Neural progenitor cell (in vitro differentiated cells): ENCODE data around the gene ANO2. TPM values are rescaled to one million over a fixed set of nuclear protein-coding genes. Genes with fewer than 3 reads are reported as not detected.
A peak's percentile ranks its signal among the peaks of the same experiment; 100 is the strongest.

Experiments
- DNase-seq: peaks from one replicate; pipeline ENCODE4 v3.0.0-alpha.2; 2016; ENCODE audit warnings: low spot score
- H2AFZ ChIP-seq: fragments of 200-600 bp; sonication (generic); replicated peaks from 2 replicates; pipeline ENCODE4 v1.6.1; 2016; ENCODE audit warnings: antibody characterized with exemption
- H3F3A ChIP-seq: fragments of 200-600 bp; sonication (generic); 2 replicates; pipeline ENCODE4 v1.6.1; 2016; ENCODE audit warnings: antibody characterized with exemption, low read depth
- H3K27ac ChIP-seq: fragments of 200-600 bp; sonication (generic); 2 replicates; pipeline ENCODE4 v1.5.1; 2016; ENCODE audit warnings: mild to moderate bottlenecking
- H3K27me3 ChIP-seq: fragments of 200-600 bp; sonication (generic); 2 replicates; pipeline ENCODE4 v1.6.1; 2016; ENCODE audit warnings: mild to moderate bottlenecking, moderate library complexity
- H3K36me3 ChIP-seq: fragments of 200-600 bp; sonication (generic); 2 replicates; pipeline ENCODE4 v1.5.1; 2016
- H3K4me1 ChIP-seq: fragments of 200-600 bp; sonication (generic); 2 replicates; pipeline ENCODE4 v1.6.1; 2016; ENCODE audit warnings: mixed run types
- H3K4me2 ChIP-seq: fragments of 200-600 bp; sonication (generic); 2 replicates; pipeline ENCODE4 v1.6.1; 2016
- H3K4me3 ChIP-seq: fragments of 200-600 bp; sonication (generic); 2 replicates; pipeline ENCODE4 v1.5.1; 2016
- H3K79me2 ChIP-seq: fragments of 200-600 bp; sonication (generic); 2 replicates; pipeline ENCODE4 v1.6.1; 2016; ENCODE audit warnings: low read depth
- H3K9ac ChIP-seq: fragments of 200-600 bp; sonication (generic); 2 replicates; pipeline ENCODE4 v1.6.1; 2016
- H3K9me3 ChIP-seq: fragments of 200-600 bp; sonication (generic); 2 replicates; pipeline ENCODE4 v1.5.1; 2016; ENCODE audit warnings: low read depth
- H4K20me1 ChIP-seq: fragments of 200-600 bp; sonication (generic); 2 replicates; pipeline ENCODE4 v1.6.1; 2016; ENCODE audit warnings: low read depth
- H3K27ac Mint-ChIP-seq: 3 replicates; pipeline ENCODE4 v1.8.0; 2021; ENCODE audit warnings: mixed read lengths
- H3K27me3 Mint-ChIP-seq: 2 replicates; pipeline ENCODE4 v1.8.0; 2022; ENCODE audit warnings: low read depth, mild to moderate bottlenecking, inconsistent platforms, moderate library complexity, mixed read lengths; ENCODE audit not compliant: insufficient read depth
- H3K36me3 Mint-ChIP-seq: 3 replicates; pipeline ENCODE4 v1.8.0; 2021; ENCODE audit warnings: mixed read lengths
- H3K4me1 Mint-ChIP-seq: 3 replicates; pipeline ENCODE4 v1.8.0; 2021; ENCODE audit warnings: mixed read lengths
- H3K4me3 Mint-ChIP-seq: 3 replicates; pipeline ENCODE4 v1.8.0; 2021; ENCODE audit warnings: mild to moderate bottlenecking, moderate library complexity, mixed read lengths
- H3K9me3 Mint-ChIP-seq: 3 replicates; pipeline ENCODE4 v1.8.0; 2020; ENCODE audit warnings: mixed read lengths
- CTCF ChIP-seq: fragments of 200-600 bp; sonication (generic); IDR thresholded peaks from 2 replicates; pipeline ENCODE4 v1.5.1; 2017; ENCODE audit warnings: antibody characterized with exemption, mild to moderate bottlenecking
- EZH2 ChIP-seq: fragments of 200-600 bp; sonication (generic); IDR thresholded peaks from 2 replicates; pipeline ENCODE4 v1.6.1; 2017; ENCODE audit warnings: antibody characterized with exemption, mild to moderate bottlenecking, moderate library complexity
- EZH2phosphoT487 ChIP-seq: fragments of 200-600 bp; sonication (generic); IDR thresholded peaks from 2 replicates; pipeline ENCODE4 v1.6.1; 2017; ENCODE audit warnings: antibody characterized with exemption
- total RNA-seq: library from RNA; depleted of rRNA; stranded (reverse); fragments of >200 nt; gene quantifications from 2 replicates; pipeline ENCODE4 v1.2.3, GENCODE V29; 2015; ENCODE audit warnings: low replicate concordance

Gene ANO2
- total RNA-seq, 1 donor from 2014 or later: 4.8 TPM

DNA sequence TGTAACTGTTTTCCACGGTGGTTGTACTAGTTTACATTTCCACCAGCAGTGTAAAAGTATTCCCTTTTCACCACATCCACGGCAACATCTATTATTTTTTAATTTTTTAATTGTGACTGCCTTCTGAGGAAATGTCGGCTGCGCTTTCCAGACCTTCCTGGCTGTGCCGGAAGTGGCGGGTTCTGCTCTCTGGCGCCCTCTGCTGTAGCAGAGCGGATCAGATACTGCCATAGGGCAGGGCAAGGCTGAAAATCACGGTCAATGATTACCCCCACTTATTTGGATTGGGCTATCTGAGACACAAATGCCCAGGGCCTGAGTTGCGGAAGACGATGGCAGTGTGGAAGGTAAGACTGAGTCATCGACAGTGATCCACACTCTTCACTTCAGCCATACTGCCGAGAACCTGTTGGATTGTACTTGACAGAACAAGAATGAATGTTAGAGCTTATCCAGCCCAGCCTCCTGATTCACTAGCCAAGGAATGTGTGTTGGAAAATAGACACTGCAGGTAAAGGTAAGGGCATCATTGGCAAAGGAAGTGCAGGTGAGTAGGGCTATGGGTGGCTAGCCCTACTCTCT, 388.9 kb downstream of the ANO2 start:
- Histone ChIP-seq H3K27ac (no peak overlapping the region), H4K20me1 (no peaks in the 10 kb centered on the region), H3K79me2 (no peaks in the 10 kb centered on the region), H3K4me3 (no peak overlapping the region), H3K9me3 (no peaks in the 10 kb centered on the region), H3K27me3 (no peaks in the 10 kb centered on the region), H3F3A (no peaks in the 10 kb centered on the region), H3K9ac (no peak overlapping the region), H2AFZ (no peak overlapping the region), H3K4me2 (no peak overlapping the region), H3K4me1 (peaks cover 16% of the 10 kb centered on the region), H3K36me3 (no peaks in the 10 kb centered on the region)
- H3K36me3 Mint-ChIP-seq: peaks cover 5% of the 10 kb centered on the region
- TF ChIP-seq EZH2 (no peak), CTCF (peak; percentile 44), EZH2phosphoT487 (no peak)
- peak overlapping the region; percentile 15 for H3K4me3 Mint-ChIP-seq
- H3K27me3 Mint-ChIP-seq: peaks cover 3% of the 10 kb centered on the region
- no peak for DNase-seq
- peaks cover 35% of the 10 kb centered on the region for H3K4me1 Mint-ChIP-seq
- peak overlapping the region; percentile 94 for H3K27ac Mint-ChIP-seq
- peaks cover 3% of the 10 kb centered on the region for H3K9me3 Mint-ChIP-seq

DNA sequence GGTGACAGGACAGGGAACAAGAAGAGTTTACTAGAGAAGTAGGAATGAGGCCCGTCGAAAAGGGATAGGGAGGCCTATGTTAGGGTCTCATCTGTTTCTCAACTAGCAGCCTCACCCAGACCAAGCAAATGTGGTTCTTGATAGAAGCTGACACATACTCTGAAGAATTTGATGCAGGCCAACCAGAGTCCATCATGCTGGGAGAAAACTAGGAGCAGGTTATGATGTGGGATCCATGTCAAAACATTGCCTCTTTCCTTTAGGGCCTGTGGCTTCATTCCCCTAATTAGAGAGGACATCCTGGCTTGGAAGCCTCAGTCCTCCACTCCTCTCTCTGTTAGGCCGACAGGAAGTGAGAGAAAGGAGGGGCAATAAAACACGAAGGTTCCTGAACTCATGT, 390.3 kb downstream of the ANO2 start:
- H3K36me3 Mint-ChIP-seq: peaks cover 2% of the 10 kb centered on the region
- H3K27me3 ChIP-seq: no peaks in the 10 kb centered on the region
- H3K4me1 Mint-ChIP-seq: peaks cover 35% of the 10 kb centered on the region
- peaks cover 2% of the 10 kb centered on the region for H3K27me3 Mint-ChIP-seq
- H3K27ac Mint-ChIP-seq: peak overlapping the region; percentile 4
- no peak overlapping the region for H3K4me2 ChIP-seq
- no peak overlapping the region for H3K4me3 Mint-ChIP-seq
- TF ChIP-seq EZH2phosphoT487 (no peak), CTCF (no peak), EZH2 (no peak)
- H2AFZ ChIP-seq: no peak overlapping the region
- H3K9ac ChIP-seq: no peak overlapping the region
- H3K9me3 ChIP-seq: no peaks in the 10 kb centered on the region
- no peak overlapping the region for H3K27ac ChIP-seq
- no peak overlapping the region for H3K4me3 ChIP-seq
- H4K20me1 ChIP-seq: no peaks in the 10 kb centered on the region
- H3K36me3 ChIP-seq: no peaks in the 10 kb centered on the region
- peaks cover 3% of the 10 kb centered on the region for H3K9me3 Mint-ChIP-seq
- no peaks in the 10 kb centered on the region for H3F3A ChIP-seq
- peaks cover 16% of the 10 kb centered on the region for H3K4me1 ChIP-seq
- H3K79me2 ChIP-seq: no peaks in the 10 kb centered on the region
- DNase-seq: no peak

DNA sequence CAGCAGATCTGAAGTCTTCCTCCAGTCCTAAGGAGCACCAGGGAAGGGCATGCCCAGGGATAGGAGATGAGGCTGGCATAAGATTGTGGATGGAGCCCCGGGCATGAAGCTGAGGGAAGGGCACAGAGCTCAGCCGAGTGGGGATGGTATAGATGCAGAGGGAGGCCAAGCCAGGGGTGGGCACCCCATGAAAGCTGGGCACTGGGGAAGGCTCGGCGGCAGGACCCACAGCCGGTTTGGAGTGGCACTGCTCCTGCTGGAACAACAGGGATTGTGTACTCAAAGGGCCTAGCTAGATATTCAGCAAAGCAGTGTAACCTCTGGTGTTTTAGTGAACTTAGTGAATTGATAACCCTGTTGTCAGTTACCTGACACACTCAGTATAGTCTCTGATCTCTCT, 396.0 kb downstream of the ANO2 start:
- no peaks in the 10 kb centered on the region for H3K79me2 ChIP-seq
- H3K9me3 ChIP-seq: no peaks in the 10 kb centered on the region
- no peaks in the 10 kb centered on the region for H3F3A ChIP-seq
- H4K20me1 ChIP-seq: no peaks in the 10 kb centered on the region
- H3K9ac ChIP-seq: no peak overlapping the region
- no peak overlapping the region for H3K4me3 Mint-ChIP-seq
- H3K36me3 Mint-ChIP-seq: peaks cover 2% of the 10 kb centered on the region
- H3K36me3 ChIP-seq: no peaks in the 10 kb centered on the region
- no peak for DNase-seq
- peaks cover 11% of the 10 kb centered on the region for H3K9me3 Mint-ChIP-seq
- peaks cover 2% of the 10 kb centered on the region for H3K27me3 Mint-ChIP-seq
- H3K4me2 ChIP-seq: no peak overlapping the region
- no peak overlapping the region for H3K27ac Mint-ChIP-seq
- no peaks in the 10 kb centered on the region for H3K27me3 ChIP-seq
- peaks cover 17% of the 10 kb centered on the region for H3K4me1 Mint-ChIP-seq
- no peak for TF ChIP-seq EZH2
- no peak for TF ChIP-seq EZH2phosphoT487
- TF ChIP-seq CTCF: no peak
- H3K27ac ChIP-seq: no peak overlapping the region
- no peak overlapping the region for H2AFZ ChIP-seq
- H3K4me3 ChIP-seq: no peak overlapping the region
- peaks cover 6% of the 10 kb centered on the region for H3K4me1 ChIP-seq
